Posterior vena cava (tissue), 2 donors: ENCODE data around the gene CDC42EP3. TPM values are rescaled to one million over a fixed set of nuclear protein-coding genes. Genes with fewer than 3 reads are reported as not detected.

Experiments
- DNase-seq: peaks from one replicate; pipeline ENCODE4 v3.0.0-alpha.2; 2020; ENCODE audit warnings: low spot score
- intact Hi-C, 2 donors: fragments of 100-400 bp; cut with DNase I; formaldehyde crosslinking; loops; one replicate each; pipeline versions ENCODE4 v1.14.1 to v1.14.2; 2022 to 2023
- total RNA-seq, 2 donors: library from RNA; stranded (reverse); fragmentation: NEBNext Ultra II Directional; extraction: Animal tissue kit (Norgen Biotek cat#: 25700); gene quantifications; one replicate each; pipeline ENCODE4 v1.2.1, GENCODE V29; 2021
- donor health status: DM: yes; HTN: yes; CAD: no.
- donor health status: DM: yes; HTN: yes; CAD: no.

CDC42EP3 gene
- total RNA-seq, 2 donors from 2014 or later = 74.5 to 95.3 TPM

- DNase-seq = no peak
- intact Hi-C loops = no loop called here
Observed at GRCh38 chr2:37602702-37603101, 68.7 kb downstream of the CDC42EP3 start.

GRCh38 chr2:37602040-37602439 lies 69.4 kb downstream of the CDC42EP3 start:
- intact Hi-C loops = no loop called here
- DNase-seq = no peak

GRCh38 chr2:37601569-37601968 lies 69.9 kb downstream of the CDC42EP3 start:
- DNase-seq = no peak
- intact Hi-C loops = no loop called here

- no peak for DNase-seq
- intact Hi-C loops = no loop called here
Observed at GRCh38 chr2:37600735-37601134, 70.7 kb downstream of the CDC42EP3 start.

GRCh38 chr2:37599688-37600525 lies 71.5 kb downstream of the CDC42EP3 start:
- DNase-seq = no peak
- intact Hi-C loops = no loop called here

- intact Hi-C loops = no loop called here
- DNase-seq = no peak
Observed at GRCh38 chr2:37593694-37594093, 77.7 kb downstream of the CDC42EP3 start.

- intact Hi-C loops = no loop called here
- DNase-seq = no peak
Observed at GRCh38 chr2:37593024-37593423, 78.4 kb downstream of the CDC42EP3 start.
